ENCODE results near the gene PID1.
A peak's percentile ranks its signal among the peaks of the same experiment; 100 is the strongest.

PID1 gene

GRCh38 chr2:229270551-229271410 is at the start of gene PID1:
TSS of gene PID1 (minus strand) at chr2:229271287. CDS start at chr2:229271043, 244 bp downstream.
- no peak for TF ChIP-seq CTCF (IDR thresholded peaks at IDR 0.05; ENCODE audit: low read depth, low read length, missing control alignments)
- peak; percentile 44 for DNase-seq (ENCODE audit: low read depth)
- in situ Hi-C loops (cut with HindIII; ENCODE audit: low sequenced_read_pairs) = no loop called here
- H3K4me3 ChIP-seq (ENCODE audit: low read depth, low read length) = peak within 1 kb of the TSS; percentile 64

GRCh38 chr2:229319558-229319957 is 48.5 kb upstream of the PID1 start:
- DNase-seq (ENCODE audit: low read depth) = no peak
- no peak overlapping the region for H3K4me3 ChIP-seq (ENCODE audit: low read depth, low read length)
- no peak for TF ChIP-seq CTCF (IDR thresholded peaks at IDR 0.05; ENCODE audit: low read depth, low read length, missing control alignments)
- in situ Hi-C loops (cut with HindIII; ENCODE audit: low sequenced_read_pairs) = no loop called here

- in situ Hi-C loops (cut with HindIII; ENCODE audit: low sequenced_read_pairs) = no loop called here
- no peak for TF ChIP-seq CTCF (IDR thresholded peaks at IDR 0.05; ENCODE audit: low read depth, low read length, missing control alignments)
- DNase-seq (ENCODE audit: low read depth) = no peak
- H3K4me3 ChIP-seq (ENCODE audit: low read depth, low read length) = no peak overlapping the region
These were observed 43.0 kb upstream of the PID1 start for GRCh38 chr2:229314117-229314516.

DNA sequence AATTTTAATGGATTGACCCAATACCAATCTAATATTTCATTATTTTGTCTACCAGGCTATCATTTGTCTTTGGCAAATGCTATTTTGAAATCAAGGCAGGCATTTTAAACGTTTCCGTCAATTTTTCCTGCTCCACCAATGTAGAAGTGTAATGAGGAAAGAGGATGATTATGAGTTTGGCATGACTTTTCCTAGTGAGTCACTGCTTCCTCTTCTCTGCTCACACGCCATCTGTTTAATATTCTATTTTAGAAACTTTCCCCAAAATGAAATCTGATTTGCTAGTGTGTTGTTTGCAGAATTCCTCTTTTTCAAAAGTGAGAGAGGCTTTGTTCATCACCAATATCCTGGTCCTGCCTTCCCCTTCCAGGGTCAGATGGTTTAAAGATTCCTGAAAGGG is 42.5 kb upstream of the PID1 start:
- no peak for DNase-seq (ENCODE audit: low read depth)
- TF ChIP-seq CTCF (IDR thresholded peaks at IDR 0.05; ENCODE audit: low read depth, low read length, missing control alignments) = no peak
- H3K4me3 ChIP-seq (ENCODE audit: low read depth, low read length) = no peak overlapping the region
- in situ Hi-C loops (cut with HindIII; ENCODE audit: low sequenced_read_pairs) = no loop called here

GRCh38 chr2:229301237-229301636 is 30.1 kb upstream of the PID1 start:
- TF ChIP-seq CTCF (IDR thresholded peaks at IDR 0.05; ENCODE audit: low read depth, low read length, missing control alignments) = no peak
- no peak for DNase-seq (ENCODE audit: low read depth)
- in situ Hi-C loops (cut with HindIII; ENCODE audit: low sequenced_read_pairs) = no loop called here
- H3K4me3 ChIP-seq (ENCODE audit: low read depth, low read length) = no peak overlapping the region

DNA sequence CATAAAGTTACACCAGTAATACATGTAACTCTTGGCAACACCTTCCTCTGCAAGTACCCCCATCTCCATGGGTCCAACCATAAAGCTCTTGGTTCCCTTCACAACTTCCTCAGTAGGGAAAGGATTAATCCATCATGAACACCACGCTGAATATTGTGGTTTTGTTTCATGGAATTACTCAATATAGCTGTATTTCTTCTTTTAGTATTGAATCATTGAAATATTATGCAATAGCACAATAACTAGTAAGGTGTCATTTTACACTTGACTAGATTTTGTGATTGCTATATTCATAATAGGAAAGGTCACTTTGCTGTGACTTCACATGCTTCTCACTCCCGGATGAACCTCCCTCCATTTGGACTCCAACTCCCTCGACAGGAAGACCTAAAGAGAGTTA is 29.7 kb upstream of the PID1 start:
- in situ Hi-C loops (cut with HindIII; ENCODE audit: low sequenced_read_pairs) = no loop called here
- no peak overlapping the region for H3K4me3 ChIP-seq (ENCODE audit: low read depth, low read length)
- DNase-seq (ENCODE audit: low read depth) = no peak
- TF ChIP-seq CTCF (IDR thresholded peaks at IDR 0.05; ENCODE audit: low read depth, low read length, missing control alignments) = no peak

Data from astrocyte of the cerebellum (primary cell).